HepG2 (cell line): ENCODE data around the gene PARG. TPM values are rescaled to one million over a fixed set of nuclear protein-coding genes. Genes with fewer than 3 reads are reported as not detected.
"Not testable (repeated sequence)": the region's sequence is repeated elsewhere in the genome, so short reads cannot be mapped to it uniquely, and the experiment has no call there.

Experiments
- AGO2 ChIP-seq: fragments of 200-400 bp; formaldehyde crosslinking; optimal IDR thresholded peaks from 2 replicates; pipeline ENCODE3; 2017; ENCODE audit warnings: mild to moderate bottlenecking, low read depth, low read length, moderate library complexity
- CREB1 ChIP-seq, 2 experiments: fragments of 450-650 bp in 1 of 2; IDR thresholded peaks; 2 replicates each; pipeline ENCODE4 v1.6.1; 2016 to 2017; ENCODE audit warnings: control low read depth in 1 of 2, mild to moderate bottlenecking in 1 of 2, missing compliant biosample characterization in 1 of 2, missing genetic modification characterization in 1 of 2
- FOXC1 ChIP-seq: sonication (generic); formaldehyde crosslinking; IDR thresholded peaks from 2 replicates; pipeline ENCODE4 v1.8.0; 2022; ENCODE audit warnings: mild to moderate bottlenecking, missing genetic modification reagents, borderline replicate concordance
- KLF16 ChIP-seq, 2 experiments: sonication (generic) in 1 of 2; formaldehyde crosslinking in 1 of 2; IDR thresholded peaks; 2 replicates each; pipeline versions ENCODE4 v1.6.1 to v1.8.0; 2016 to 2023; ENCODE audit warnings: missing genetic modification reagents in 2 of 2, missing compliant biosample characterization in 1 of 2
- MXD4 ChIP-seq: IDR thresholded peaks from 2 replicates; pipeline ENCODE4 v1.6.1; 2016; ENCODE audit warnings: mild to moderate bottlenecking, missing biosample characterization, missing genetic modification reagents
- MYC ChIP-seq: sonication (generic); formaldehyde crosslinking; IDR thresholded peaks from 2 replicates; pipeline ENCODE4 v1.9.0; 2021; ENCODE audit warnings: missing genetic modification reagents, borderline replicate concordance
- NFAT5 ChIP-seq: sonication (generic); formaldehyde crosslinking; IDR thresholded peaks from 2 replicates; pipeline ENCODE4 v1.4.0; 2020; ENCODE audit warnings: missing genetic modification reagents
- NR2F6 ChIP-seq, 2 experiments: IDR thresholded peaks; 2 replicates each; pipeline ENCODE4 v1.6.1; 2016; ENCODE audit warnings: antibody characterized with exemption in 1 of 2, mild to moderate bottlenecking in 1 of 2
- NRL ChIP-seq: sonication (generic); formaldehyde crosslinking; IDR thresholded peaks from 2 replicates; pipeline ENCODE4 v1.5.0; 2020; ENCODE audit warnings: missing genetic modification reagents, mild to moderate bottlenecking, moderate library complexity, borderline replicate concordance
- TMF1 ChIP-seq: sonication (generic); formaldehyde crosslinking; IDR thresholded peaks from 2 replicates; pipeline ENCODE4 v1.8.1; 2022; ENCODE audit warnings: low read depth, missing genetic modification reagents
- UBTF ChIP-seq: sonication (generic); formaldehyde crosslinking; IDR thresholded peaks from 2 replicates; pipeline ENCODE4 v1.4.0; 2020; ENCODE audit warnings: mild to moderate bottlenecking, missing genetic modification reagents
- ZFX ChIP-seq: sonication (generic); formaldehyde crosslinking; IDR thresholded peaks from 2 replicates; pipeline ENCODE4 v1.4.0; 2020; ENCODE audit warnings: mild to moderate bottlenecking, low read depth, missing genetic modification reagents, moderate library complexity
- ZKSCAN8 ChIP-seq: IDR thresholded peaks from 2 replicates; pipeline ENCODE4 v1.6.1; 2016; ENCODE audit warnings: borderline replicate concordance, missing genetic modification reagents, missing compliant biosample characterization
- ZNF670 ChIP-seq: sonication (generic); formaldehyde crosslinking; IDR thresholded peaks from 2 replicates; pipeline ENCODE4 v1.8.0; 2022; ENCODE audit warnings: mild to moderate bottlenecking, missing genetic modification reagents, borderline replicate concordance
- polyA plus RNA-seq, 8 experiments: library from polyadenylated mRNA; depleted of rRNA in 3 of 8; stranded (reverse) in 7 of 8; unstranded in 1 of 8; fragments of >200 nt; fragmentation: Illumina TruSeq in 4 of 8; extraction: Trizol in 4 of 8; gene quantifications; 2 replicates each; pipeline versions ENCODE4 v1.2.1 to v1.2.3, GENCODE V29; 2011 to 2016; ENCODE audit warnings: low read depth in 4 of 8, missing spikeins in 1 of 8, mixed read lengths in 1 of 8; ENCODE audit not compliant: insufficient read depth in 1 of 8
- total RNA-seq, 5 experiments: library from RNA; depleted of rRNA; stranded (reverse); fragments of >200 nt; fragmentation: Illumina TruSeq; extraction: Trizol; gene quantifications; 2 replicates each; pipeline ENCODE4 v1.2.3, GENCODE V29; 2016; ENCODE audit warnings: low read depth in 1 of 5
- TF ChIP-seq, protein P1 (sequence below): IDR thresholded peaks from 2 replicates; pipeline ENCODE4 v1.6.1; 2016; ENCODE audit warnings: low read depth, control low read depth
- TF ChIP-seq, protein P2 (sequence below): sonication (generic); formaldehyde crosslinking; IDR thresholded peaks from 2 replicates; pipeline ENCODE4 v1.8.1; 2023; ENCODE audit warnings: mild to moderate bottlenecking, missing genetic modification reagents

Gene PARG
- total and polyA plus RNA-seq, 2 of the 13 experiments (the other 11 are each of a cell fraction or from before 2014, with no cell fraction given), result 11.4 to 37.2 TPM

DNA sequence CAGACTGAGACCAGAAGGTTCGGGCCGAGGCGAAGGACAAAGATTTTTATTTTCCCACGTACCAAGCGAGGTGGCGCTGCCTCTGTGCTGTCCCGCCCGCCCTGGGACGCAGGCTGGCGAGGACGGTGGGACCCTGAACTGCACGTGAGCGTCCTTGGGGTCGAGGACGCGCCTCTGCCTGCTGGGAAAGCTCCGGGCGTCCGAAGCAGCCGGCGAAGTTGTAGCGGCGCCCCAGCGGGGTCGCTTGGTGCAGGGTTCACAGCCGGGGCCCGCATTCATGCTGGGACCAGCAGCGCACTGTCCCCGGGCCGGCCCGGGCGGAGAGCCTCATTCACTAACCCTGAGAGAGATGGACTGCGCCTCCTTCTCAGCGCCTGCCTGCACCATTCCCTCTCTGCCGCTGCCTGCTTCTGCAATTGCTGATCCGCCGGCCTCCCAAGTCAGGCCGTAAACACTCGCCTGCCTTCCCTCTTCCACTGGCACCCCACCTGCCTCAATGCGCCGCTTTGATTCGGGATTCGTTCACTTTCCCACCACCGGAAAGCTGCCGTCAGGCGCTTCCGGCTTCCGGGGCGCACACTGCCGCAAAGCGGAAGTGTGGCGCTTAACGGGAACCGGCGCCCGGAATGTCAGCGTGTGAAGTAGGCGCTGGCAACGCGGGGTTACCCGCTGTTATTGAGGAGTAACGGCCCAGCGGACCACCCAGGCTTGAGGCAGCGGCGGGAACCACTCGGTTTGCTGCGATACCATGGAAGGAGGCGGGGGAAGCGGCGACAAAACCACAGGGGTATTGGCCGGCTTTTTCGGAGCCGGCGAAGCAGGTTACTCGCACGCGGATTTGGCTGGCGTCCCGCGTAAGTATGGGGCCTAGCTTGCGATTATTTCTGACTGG, at the start of gene PARG, which contains the start of gene TIMM23B (continued):
- not testable (repeated sequence) for TF ChIP-seq CREB1, NR2F6 (IDR thresholded peaks at IDR 0.05)
- TF ChIP-seq CREB1 (CRISPR knock-in tag; IDR thresholded peaks at IDR 0.05), result peak; percentile 41; the same call in 1 of the 2 replicates
- TF ChIP-seq, protein P1, sequence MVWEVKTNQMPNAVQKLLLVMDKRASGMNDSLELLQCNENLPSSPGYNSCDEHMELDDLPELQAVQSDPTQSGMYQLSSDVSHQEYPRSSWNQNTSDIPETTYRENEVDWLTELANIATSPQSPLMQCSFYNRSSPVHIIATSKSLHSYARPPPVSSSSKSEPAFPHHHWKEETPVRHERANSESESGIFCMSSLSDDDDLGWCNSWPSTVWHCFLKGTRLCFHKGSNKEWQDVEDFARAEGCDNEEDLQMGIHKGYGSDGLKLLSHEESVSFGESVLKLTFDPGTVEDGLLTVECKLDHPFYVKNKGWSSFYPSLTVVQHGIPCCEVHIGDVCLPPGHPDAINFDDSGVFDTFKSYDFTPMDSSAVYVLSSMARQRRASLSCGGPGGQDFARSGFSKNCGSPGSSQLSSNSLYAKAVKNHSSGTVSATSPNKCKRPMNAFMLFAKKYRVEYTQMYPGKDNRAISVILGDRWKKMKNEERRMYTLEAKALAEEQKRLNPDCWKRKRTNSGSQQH, result peak; percentile 89
- peak; percentile 59; the same call in 1 of the 2 replicates for TF ChIP-seq NFAT5 (CRISPR knock-in tag)
- TF ChIP-seq ZFX (CRISPR knock-in tag), result peak; percentile 91
- TF ChIP-seq KLF16 (CRISPR knock-in tag; IDR thresholded peaks at IDR 0.05), result peak in 1 of 2 experiments; percentile 68; a peak in 2 of 4 replicates
- TF ChIP-seq, protein P2, sequence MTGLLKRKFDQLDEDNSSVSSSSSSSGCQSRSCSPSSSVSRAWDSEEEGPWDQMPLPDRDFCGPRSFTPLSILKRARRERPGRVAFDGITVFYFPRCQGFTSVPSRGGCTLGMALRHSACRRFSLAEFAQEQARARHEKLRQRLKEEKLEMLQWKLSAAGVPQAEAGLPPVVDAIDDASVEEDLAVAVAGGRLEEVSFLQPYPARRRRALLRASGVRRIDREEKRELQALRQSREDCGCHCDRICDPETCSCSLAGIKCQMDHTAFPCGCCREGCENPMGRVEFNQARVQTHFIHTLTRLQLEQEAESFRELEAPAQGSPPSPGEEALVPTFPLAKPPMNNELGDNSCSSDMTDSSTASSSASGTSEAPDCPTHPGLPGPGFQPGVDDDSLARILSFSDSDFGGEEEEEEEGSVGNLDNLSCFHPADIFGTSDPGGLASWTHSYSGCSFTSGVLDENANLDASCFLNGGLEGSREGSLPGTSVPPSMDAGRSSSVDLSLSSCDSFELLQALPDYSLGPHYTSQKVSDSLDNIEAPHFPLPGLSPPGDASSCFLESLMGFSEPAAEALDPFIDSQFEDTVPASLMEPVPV (CRISPR knock-in tag), result peak; percentile 49; the same call in 1 of the 2 replicates
- peak; percentile 84; the same call in 1 of the 2 replicates for TF ChIP-seq MYC (CRISPR knock-in tag)
- peak; percentile 16; the same call in 1 of the 2 replicates for TF ChIP-seq NR2F6 (CRISPR knock-in tag; IDR thresholded peaks at IDR 0.05)
- TF ChIP-seq ZKSCAN8 (CRISPR knock-in tag), result 0 out of 2 replicates have a peak, but pooled peaks have one; percentile 23
- peak; percentile 71; the same call in 1 of the 2 replicates for TF ChIP-seq ZNF670 (CRISPR knock-in tag)
- peak; percentile 49; the same call in 1 of the 2 replicates for TF ChIP-seq NRL
- TF ChIP-seq TMF1 (CRISPR knock-in tag), result peak; percentile 77; the same call in 1 of the 2 replicates
- peak; percentile 72 for TF ChIP-seq UBTF (CRISPR knock-in tag)
- TF ChIP-seq MXD4, result peak; percentile 94
- TF ChIP-seq FOXC1 (CRISPR knock-in tag), result peak; percentile 47; the same call in 1 of the 2 replicates
- peak; percentile 19 for TF ChIP-seq AGO2
